Heart right ventricle (tissue), 16 donors: ENCODE data around the gene WWOX. TPM values are rescaled to one million over a fixed set of nuclear protein-coding genes. Genes with fewer than 3 reads are reported as not detected.

Source experiments
- ATAC-seq, 8 donors: fragments of 200-7000 bp; cut with Tn5 transposase; one replicate each; pipeline ENCODE4 v1.9.1; 2020; ENCODE audit warnings: mild to moderate bottlenecking in 8 of 8, moderate library complexity in 8 of 8, moderate number of reproducible peaks in 1 of 8
- DNase-seq, 2 donors: peaks; one replicate each; pipeline ENCODE4 v3.0.0-alpha.2; 2020
- H3K27ac ChIP-seq, 10 donors: fragments of 200-600 bp; sonication (generic) in 2 of 10; one replicate each; pipeline versions ENCODE4 v1.5.0 to v1.8.0; 2020 to 2022; ENCODE audit warnings: mild to moderate bottlenecking in 3 of 10
- H3K27me3 ChIP-seq, 7 donors: fragments of 200-600 bp; one replicate each; pipeline ENCODE4 v1.8.0; 2021 to 2022; ENCODE audit warnings: mild to moderate bottlenecking in 2 of 7
- H3K36me3 ChIP-seq, 9 donors: fragments of 200-600 bp; sonication (generic) in 1 of 9; one replicate each; pipeline versions ENCODE4 v1.5.0 to v1.8.0; 2020 to 2022; ENCODE audit warnings: mild to moderate bottlenecking in 2 of 9
- H3K4me1 ChIP-seq, 9 donors: fragments of 200-600 bp; sonication (generic) in 1 of 9; one replicate each; pipeline versions ENCODE4 v1.5.0 to v1.8.0; 2020 to 2022; ENCODE audit warnings: mild to moderate bottlenecking in 4 of 9
- H3K4me3 ChIP-seq, 10 donors: fragments of 200-600 bp; sonication (generic) in 2 of 10; one replicate each; pipeline versions ENCODE4 v1.5.0 to v1.8.0; 2020 to 2022; ENCODE audit warnings: mild to moderate bottlenecking in 7 of 10, moderate library complexity in 2 of 10
- H3K9me3 ChIP-seq, 11 donors: fragments of 200-600 bp in 10 of 11; sonication (generic) in 2 of 11; one replicate each; pipeline versions ENCODE4 v1.5.0 to v1.8.0; 2013 to 2022; ENCODE audit warnings: mild to moderate bottlenecking in 2 of 11, control low read depth in 1 of 11, moderate library complexity in 1 of 11
- CTCF ChIP-seq, 9 donors: fragments of 200-600 bp; sonication (generic) in 2 of 9; IDR thresholded peaks; one replicate each; pipeline versions ENCODE4 v1.5.0 to v1.8.0; 2021 to 2022; ENCODE audit warnings: antibody characterized with exemption in 9 of 9, mild to moderate bottlenecking in 5 of 9, moderate library complexity in 1 of 9
- WGBS, 2 donors: extraction: QIAGEN DNeasy Blood & Tissue Kit; methylation state at CpG; one replicate each; pipeline ENCODE4 v1.1.7; 2013; ENCODE audit warnings: inconsistent platforms in 1 of 2; 5-methylcytosine and 5-hydroxymethylcytosine counted together
- intact Hi-C, 10 donors: fragments of 100-400 bp; cut with DNase I; formaldehyde crosslinking; loops; one replicate each; pipeline versions ENCODE4 v1.11.1 to v1.14.2; 2022
- polyA plus RNA-seq, 2 donors: library from polyadenylated mRNA; stranded (reverse); fragments of 200-250 nt; gene quantifications; one replicate each; pipeline ENCODE4 v1.2.3, GENCODE V29; 2013
- total RNA-seq, 10 donors: library from RNA; stranded (reverse); fragmentation: NEBNext Ultra II Directional in 3 of 10; extraction: Animal tissue kit (Norgen Biotek cat#: 25700) in 3 of 10; gene quantifications; one replicate each; pipeline versions ENCODE4 v1.2.1 to v1.2.4, GENCODE V29; 2021 to 2023
- donor health status: Arrhythmogenic right ventricular cardiomyopathy.
- donor health status: ischemic (EF 13 %, LVEDD 7.1; RV severe dilation, severe dysfunction).
- donor health status: healthy with polysubstance abuse.
- donor health status: DM: no; HTN: yes; CAD: no.
- donor health status: DM: no; HTN: no; CAD: no.
- donor health status: ischemic (EF 25% LVEDD 6.9; RV normal size, moderate dysfunction).
- donor health status: ischemic (EF 25% LVEDD 5.7; RV mildly dilated, moderate dysfunction).
- donor health status: healthy.
- donor health status: DM: yes; HTN: yes; CAD: no.
- donor health status: Ischemic cardiomyopathy.
- donor health status: ischemic (EF 35%, LVEDD 5.7; RV mildly dilated, moderate dysfunction).
- donor health status: nonischemic (EF 11% LVEDD 7.7; RV severe dilation, severe dysfunction).
- donor health status: DM: yes; HTN: yes; CAD: no.
- donor health status: PGD.
- donor health status: ischemic (EF 29% LVEDD 5.4; RV normal size, mild dysfunction).
- donor health status: nonischemic (EF 23%, LVEDD 6.1; RV moderate dilation, normal function).

WWOX gene
- total and polyA plus RNA-seq, 12 donors = 4.9 to 15.0 (median 9.9) TPM

GRCh38 chr16:78200623-78201096, 101.2 kb downstream of the WWOX start:
- WGBS, 2 donors = 76 to 79% methylated on average over 6 of the region's 6 CpGs
- no peaks in the 10 kb centered on the region for H3K36me3 ChIP-seq
- peaks cover 0 to 5% (median 0%) of the 10 kb centered on the region in 9 donors for H3K4me1 ChIP-seq
- no peaks in the 10 kb centered on the region for H3K27me3 ChIP-seq
- intact Hi-C loops = no loop called here
- no peaks in the 10 kb centered on the region for H3K9me3 ChIP-seq
- no peak for TF ChIP-seq CTCF (IDR thresholded peaks at IDR 0.05)
- DNase-seq = no peak
- no peak overlapping the region for H3K27ac ChIP-seq
- no peak for ATAC-seq
- no peak overlapping the region for H3K4me3 ChIP-seq

- no peaks in the 10 kb centered on the region for H3K36me3 ChIP-seq
- H3K9me3 ChIP-seq = no peaks in the 10 kb centered on the region
- H3K27me3 ChIP-seq = no peaks in the 10 kb centered on the region
- 87 to 98% methylated on average over 3 of the region's 3 CpGs for WGBS, 2 donors
- no peak for DNase-seq
- H3K4me3 ChIP-seq = no peak overlapping the region
- TF ChIP-seq CTCF (IDR thresholded peaks at IDR 0.05) = no peak
- intact Hi-C loops = no loop called here
- ATAC-seq = no peak
- no peaks in the 10 kb centered on the region for H3K4me1 ChIP-seq
- H3K27ac ChIP-seq = no peak overlapping the region
These were observed 106.1 kb downstream of the WWOX start for GRCh38 chr16:78205506-78205905.

GRCh38 chr16:78206623-78207223, 107.3 kb downstream of the WWOX start:
- no peak overlapping the region for H3K27ac ChIP-seq
- H3K4me1 ChIP-seq = no peaks in the 10 kb centered on the region
- no peak for ATAC-seq
- no peak overlapping the region for H3K4me3 ChIP-seq
- WGBS, 2 donors = 89 to 90% methylated on average over 2 of the region's 2 CpGs
- H3K27me3 ChIP-seq = no peaks in the 10 kb centered on the region
- intact Hi-C loops = no loop called here
- TF ChIP-seq CTCF (IDR thresholded peaks at IDR 0.05) = no peak
- H3K36me3 ChIP-seq = no peaks in the 10 kb centered on the region
- no peak for DNase-seq
- no peaks in the 10 kb centered on the region for H3K9me3 ChIP-seq

GRCh38 chr16:78209951-78210661, 110.7 kb downstream of the WWOX start:
- Histone ChIP-seq H3K27me3 (no peaks in the 10 kb centered on the region), H3K36me3 (no peaks in the 10 kb centered on the region), H3K27ac (no peak overlapping the region), H3K9me3 (no peaks in the 10 kb centered on the region), H3K4me3 (no peak overlapping the region), H3K4me1 (no peaks in the 10 kb centered on the region)
- DNase-seq (no peak), ATAC-seq (no peak)
- intact Hi-C loops = no loop called here
- WGBS, 2 donors = 87 to 88% methylated on average over 10 of the region's 10 CpGs
- TF ChIP-seq CTCF (IDR thresholded peaks at IDR 0.05) = no peak
